Esophagus squamous epithelium (tissue), 5 donors: ENCODE data around the gene DLG3. TPM values are rescaled to one million over a fixed set of nuclear protein-coding genes. Genes with fewer than 3 reads are reported as not detected.

Experiments
- DNase-seq: peaks from one replicate; lab custom pipeline; 2025; lab: John Stamatoyannopoulos, UW
- H3K27ac ChIP-seq, 4 donors: fragments of 200-600 bp; sonication (generic); one replicate each; pipeline ENCODE4 v1.5.1; 2016 to 2019; ENCODE audit warnings: mild to moderate bottlenecking in 1 of 4
- H3K27me3 ChIP-seq, 4 donors: fragments of 200-600 bp; sonication (generic); 1 replicate in 3 of 4; 2 replicates in 1 of 4; pipeline versions ENCODE4 v1.5.1 to v1.6.0; 2017 to 2021; ENCODE audit warnings: antibody characterized with exemption in 1 of 4
- H3K36me3 ChIP-seq, 3 donors: fragments of 200-600 bp; sonication (generic); one replicate each; pipeline ENCODE4 v1.5.1; 2016 to 2019
- H3K4me1 ChIP-seq, 3 donors: fragments of 200-600 bp; sonication (generic); one replicate each; pipeline ENCODE4 v1.5.1; 2017 to 2019
- H3K4me3 ChIP-seq, 4 donors: fragments of 200-600 bp; sonication (generic); 1 replicate in 3 of 4; 2 replicates in 1 of 4; pipeline ENCODE4 v1.5.1; 2016 to 2019; ENCODE audit warnings: mild to moderate bottlenecking in 2 of 4, moderate library complexity in 1 of 4
- H3K9me3 ChIP-seq, 3 donors: fragments of 200-600 bp; sonication (generic); one replicate each; pipeline ENCODE4 v1.5.1; 2016 to 2019
- POLR2A ChIP-seq, 4 donors: fragments of 450-650 bp; IDR thresholded peaks; one replicate each; pipeline ENCODE4 v1.6.1; 2017; ENCODE audit warnings: antibody characterized with exemption in 4 of 4, mild to moderate bottlenecking in 4 of 4, moderate library complexity in 3 of 4
- WGBS, 2 donors: methylation state at CpG; one replicate each; pipeline ENCODE4 v1.1.5; 2018; 5-methylcytosine and 5-hydroxymethylcytosine counted together
- intact Hi-C: fragments of 100-400 bp; cut with DNase I; formaldehyde crosslinking; loops from one replicate; pipeline ENCODE4 v1.15.0; 2022
- total RNA-seq, 4 donors: library from RNA; depleted of rRNA; stranded (reverse); fragments of >200 nt; gene quantifications; one replicate each; pipeline ENCODE4 v1.1.0, GENCODE V29; 2016
- TF ChIP-seq, protein P1 (sequence below), 6 experiments: fragments of 450-650 bp in 4 of 6; fragments of 200-600 bp in 2 of 6; sonication (generic) in 2 of 6; IDR thresholded peaks; one replicate each; pipeline ENCODE4 v1.5.1; 2016 to 2019; ENCODE audit warnings: antibody characterized with exemption in 6 of 6, mild to moderate bottlenecking in 4 of 6, moderate library complexity in 4 of 6
- donor health status: DM: yes; HTN: yes; CAD: no.

Gene DLG3
- total RNA-seq, 4 donors from 2014 or later: 20.8 to 36.7 (median 28.3) TPM

- Histone ChIP-seq H3K36me3 (no peaks in the 10 kb centered on the region), H3K27ac (no peak overlapping the region), H3K4me3 (no peak overlapping the region), H3K4me1 (peaks cover 0 to 15% (median 0%) of the 10 kb centered on the region in 3 donors), H3K9me3 (no peaks in the 10 kb centered on the region), H3K27me3 (no peaks in the 10 kb centered on the region)
- 90 to 93% methylated on average over 3 to 4 of the region's 10 CpGs for WGBS, 2 donors
- DNase-seq: no peak
- TF ChIP-seq, protein P1, sequence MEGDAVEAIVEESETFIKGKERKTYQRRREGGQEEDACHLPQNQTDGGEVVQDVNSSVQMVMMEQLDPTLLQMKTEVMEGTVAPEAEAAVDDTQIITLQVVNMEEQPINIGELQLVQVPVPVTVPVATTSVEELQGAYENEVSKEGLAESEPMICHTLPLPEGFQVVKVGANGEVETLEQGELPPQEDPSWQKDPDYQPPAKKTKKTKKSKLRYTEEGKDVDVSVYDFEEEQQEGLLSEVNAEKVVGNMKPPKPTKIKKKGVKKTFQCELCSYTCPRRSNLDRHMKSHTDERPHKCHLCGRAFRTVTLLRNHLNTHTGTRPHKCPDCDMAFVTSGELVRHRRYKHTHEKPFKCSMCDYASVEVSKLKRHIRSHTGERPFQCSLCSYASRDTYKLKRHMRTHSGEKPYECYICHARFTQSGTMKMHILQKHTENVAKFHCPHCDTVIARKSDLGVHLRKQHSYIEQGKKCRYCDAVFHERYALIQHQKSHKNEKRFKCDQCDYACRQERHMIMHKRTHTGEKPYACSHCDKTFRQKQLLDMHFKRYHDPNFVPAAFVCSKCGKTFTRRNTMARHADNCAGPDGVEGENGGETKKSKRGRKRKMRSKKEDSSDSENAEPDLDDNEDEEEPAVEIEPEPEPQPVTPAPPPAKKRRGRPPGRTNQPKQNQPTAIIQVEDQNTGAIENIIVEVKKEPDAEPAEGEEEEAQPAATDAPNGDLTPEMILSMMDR (IDR thresholded peaks at IDR 0.05): no peak
- TF ChIP-seq POLR2A (IDR thresholded peaks at IDR 0.05): no peak
- intact Hi-C loops: no loop called here
These were observed 19.8 kb upstream of the DLG3 start for GRCh38 chrX:70424801-70425200.

- Histone ChIP-seq H3K27ac (no peak overlapping the region), H3K4me1 (peaks cover 0 to 15% (median 0%) of the 10 kb centered on the region in 3 donors), H3K36me3 (no peaks in the 10 kb centered on the region), H3K27me3 (no peaks in the 10 kb centered on the region), H3K9me3 (no peaks in the 10 kb centered on the region), H3K4me3 (no peak overlapping the region)
- no peak for TF ChIP-seq POLR2A (IDR thresholded peaks at IDR 0.05)
- TF ChIP-seq, protein P1 (IDR thresholded peaks at IDR 0.05): no peak
- WGBS, 2 donors: 81 to 96% methylated on average over 4 to 5 of the region's 15 CpGs
- DNase-seq: no peak
- intact Hi-C loops: no loop called here
These were observed 18.1 kb upstream of the DLG3 start for GRCh38 chrX:70426286-70427278.

DNA sequence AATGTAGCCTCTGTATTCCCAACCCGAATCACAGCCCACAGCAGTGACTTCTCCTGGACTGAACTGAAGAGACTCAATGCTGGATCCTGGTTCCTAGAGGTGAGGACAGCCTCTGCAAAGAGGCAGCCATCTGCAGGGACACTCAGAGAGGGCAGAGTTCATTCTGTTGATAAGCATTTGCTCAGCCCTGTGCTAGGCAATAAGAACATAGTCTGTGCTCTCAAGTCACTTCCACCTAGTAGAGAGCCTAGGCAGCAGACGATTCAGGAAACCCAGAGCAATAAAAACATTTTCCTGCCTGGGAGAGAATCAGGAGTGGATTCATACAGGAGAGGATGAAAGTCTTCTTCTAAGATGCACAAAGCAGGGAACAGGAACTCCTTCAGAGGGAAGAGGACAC is 17.3 kb upstream of the DLG3 start:
- peaks cover 0 to 15% (median 0%) of the 10 kb centered on the region in 3 donors for H3K4me1 ChIP-seq
- H3K4me3 ChIP-seq: no peak overlapping the region
- H3K27me3 ChIP-seq: no peaks in the 10 kb centered on the region
- H3K9me3 ChIP-seq: no peaks in the 10 kb centered on the region
- H3K36me3 ChIP-seq: no peaks in the 10 kb centered on the region
- TF ChIP-seq, protein P1 (IDR thresholded peaks at IDR 0.05): no peak
- TF ChIP-seq POLR2A (IDR thresholded peaks at IDR 0.05): no peak
- 58 to 83% methylated on average over 1 of the region's 2 CpGs for WGBS, 2 donors
- intact Hi-C loops: no loop called here
- H3K27ac ChIP-seq: no peak overlapping the region
- no peak for DNase-seq

GRCh38 chrX:70429759-70430158 is 14.9 kb upstream of the DLG3 start:
- Histone ChIP-seq H3K4me1 (peaks cover 0 to 14% (median under 1%) of the 10 kb centered on the region in 3 donors), H3K27me3 (no peaks in the 10 kb centered on the region), H3K9me3 (no peaks in the 10 kb centered on the region), H3K4me3 (no peak overlapping the region), H3K36me3 (no peaks in the 10 kb centered on the region), H3K27ac (no peak overlapping the region)
- intact Hi-C loops: no loop called here
- TF ChIP-seq POLR2A (IDR thresholded peaks at IDR 0.05): no peak
- TF ChIP-seq, protein P1 (IDR thresholded peaks at IDR 0.05): no peak
- DNase-seq: no peak
- WGBS, 2 donors: 86% methylated on average over 6 of the region's 6 CpGs; no CpG with 5 or more reads in 1 of the 2 donors
